Measurements from ENCODE around the gene SLC16A1.

SLC16A1 gene

GRCh38 chr1:112881742-112882127 is 74.3 kb downstream of the SLC16A1 start:
- DNase-seq (ENCODE audit: low read depth): no peak

GRCh38 chr1:112879834-112880233 is 76.2 kb downstream of the SLC16A1 start:
- DNase-seq (ENCODE audit: low read depth): no peak

- no peak for DNase-seq (ENCODE audit: low read depth)
Measured at GRCh38 chr1:112878321-112878720, 77.7 kb downstream of the SLC16A1 start.

- peak; percentile 56 for DNase-seq (ENCODE audit: low read depth)
Measured at GRCh38 chr1:112877750-112878149, 78.2 kb downstream of the SLC16A1 start.

GRCh38 chr1:112876315-112876714 is 79.7 kb downstream of the SLC16A1 start:
- no peak for DNase-seq (ENCODE audit: low read depth)

GRCh38 chr1:112872551-112872962 is 83.4 kb downstream of the SLC16A1 start:
- peak; percentile 52 for DNase-seq (ENCODE audit: low read depth)

- DNase-seq (ENCODE audit: low read depth): no peak
Measured at GRCh38 chr1:112870887-112871646, 84.9 kb downstream of the SLC16A1 start.

DNA sequence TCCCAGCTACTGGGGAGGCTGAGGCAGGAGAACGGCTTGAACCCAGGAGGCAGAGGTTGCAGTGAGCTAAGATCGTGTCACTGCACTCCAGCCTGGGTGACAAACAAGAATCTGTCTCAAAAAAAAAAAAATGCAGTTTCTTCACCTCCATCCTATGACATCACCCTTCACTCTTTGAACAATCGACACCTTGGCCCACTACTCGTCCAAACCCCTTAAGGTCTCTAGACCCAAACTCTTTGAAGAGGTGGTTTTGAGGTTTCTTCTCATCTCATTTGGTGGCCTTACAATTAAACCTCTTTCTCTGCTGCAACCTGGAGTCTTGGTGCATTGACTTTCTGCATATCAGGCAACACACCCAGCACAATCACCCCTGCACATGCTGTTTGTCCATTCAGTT is 86.1 kb downstream of the SLC16A1 start:
- DNase-seq (ENCODE audit: low read depth): no peak

DNA sequence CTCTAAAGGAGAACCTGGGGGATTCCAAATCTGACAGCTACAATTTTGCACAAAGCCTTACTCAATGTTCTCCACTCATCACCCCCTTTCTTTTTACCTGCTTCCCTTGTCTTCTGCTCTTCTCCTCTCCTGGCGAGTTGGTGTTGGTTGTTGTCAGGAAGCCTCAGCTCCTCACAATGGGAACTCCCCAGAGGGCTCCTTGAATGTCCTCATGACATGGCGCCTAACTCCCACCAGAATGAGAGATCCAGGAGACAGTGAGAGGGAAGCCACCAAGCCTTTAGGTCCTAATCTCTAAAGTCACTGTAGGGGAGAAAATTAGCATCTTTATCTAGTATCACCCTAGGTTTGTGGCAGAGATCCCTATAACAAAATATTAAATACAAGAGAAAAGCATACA is 87.8 kb downstream of the SLC16A1 start:
- DNase-seq (ENCODE audit: low read depth): no peak

- no peak for DNase-seq (ENCODE audit: low read depth)
Measured at GRCh38 chr1:112866981-112867380, 89.0 kb downstream of the SLC16A1 start.

GRCh38 chr1:112866151-112866550 is 89.8 kb downstream of the SLC16A1 start:
- DNase-seq (ENCODE audit: low read depth): peak; percentile 94

- DNase-seq (ENCODE audit: low read depth): no peak
Measured at GRCh38 chr1:112862753-112863426, 93.1 kb downstream of the SLC16A1 start.
